ENCODE measurements around the gene OTOP2.
"Not testable (repeated sequence)": the region's sequence is repeated elsewhere in the genome, so short reads cannot be mapped to it uniquely, and the experiment has no call there.

Gene OTOP2

DNA sequence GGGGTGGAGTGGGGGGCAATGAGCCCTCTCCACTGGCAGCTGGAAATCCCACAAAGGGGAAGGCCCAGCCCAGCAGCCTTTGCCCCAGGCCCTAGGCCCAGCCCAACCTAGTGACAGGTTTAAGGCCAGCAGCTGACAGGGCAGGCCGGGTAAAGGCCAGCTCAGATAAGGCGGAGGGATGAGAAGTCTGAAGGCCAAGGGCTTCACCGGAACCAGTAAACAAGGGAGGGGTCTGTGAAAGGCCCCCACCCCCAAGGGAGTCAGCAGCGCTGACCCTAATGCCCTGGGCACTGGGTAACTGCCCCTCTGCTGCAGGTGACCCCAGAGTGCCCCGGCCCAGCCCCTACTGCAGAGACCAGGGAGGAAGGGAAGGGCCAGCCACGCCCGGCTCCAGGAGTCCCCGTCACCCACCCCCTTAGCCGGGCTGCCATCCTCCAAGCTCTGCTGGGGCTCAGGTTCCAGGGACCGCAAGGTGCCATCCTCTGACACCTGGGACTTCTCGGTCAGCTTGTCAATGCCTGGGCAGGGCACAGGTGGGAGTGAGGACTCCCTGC, 29.1 kb downstream of the OTOP2 start:
- no peak for DNase-seq

DNA sequence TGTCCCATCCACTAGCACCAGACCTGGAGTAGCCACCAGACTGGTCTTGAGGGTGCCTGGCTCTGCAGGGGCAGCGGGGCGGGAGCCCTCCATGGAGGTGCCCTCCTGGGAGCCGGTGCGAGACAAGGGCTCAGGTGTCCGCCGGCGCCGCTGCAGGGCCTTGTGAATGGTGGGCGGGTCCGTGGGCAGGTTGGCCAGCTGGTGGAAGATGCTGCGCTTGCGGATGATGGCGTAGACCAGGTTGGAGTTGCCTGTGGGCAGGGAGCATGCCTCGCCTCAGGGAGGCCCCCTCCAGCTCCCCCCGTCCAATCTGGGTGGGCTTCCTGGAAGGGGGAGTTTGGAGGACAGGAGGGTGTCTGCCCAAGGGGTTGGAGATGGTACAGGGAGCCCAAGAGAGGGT, 30.0 kb downstream of the OTOP2 start:
- no peak for DNase-seq

GRCh38 chr17:74954665-74955421, 30.8 kb downstream of the OTOP2 start:
- no peak for DNase-seq

DNA sequence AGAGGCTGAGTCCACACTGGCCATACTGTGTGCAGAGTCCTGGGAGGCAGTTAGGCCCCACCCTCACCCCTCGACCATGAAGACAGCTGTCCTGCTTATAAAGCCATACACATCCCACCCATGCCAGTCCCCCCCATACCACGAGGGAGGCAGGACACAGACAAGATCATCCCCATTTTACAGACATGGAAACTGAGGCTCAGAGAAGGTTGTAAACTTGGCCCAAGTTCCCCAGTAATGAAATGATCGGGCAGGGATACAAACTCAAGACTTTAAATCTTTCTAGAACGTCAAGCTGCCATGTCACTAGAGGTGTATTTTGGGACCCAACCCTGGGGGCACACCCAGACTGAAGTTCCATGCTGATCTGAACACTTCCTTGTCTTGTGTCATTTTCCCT, 32.0 kb downstream of the OTOP2 start:
- DNase-seq = no peak

DNA sequence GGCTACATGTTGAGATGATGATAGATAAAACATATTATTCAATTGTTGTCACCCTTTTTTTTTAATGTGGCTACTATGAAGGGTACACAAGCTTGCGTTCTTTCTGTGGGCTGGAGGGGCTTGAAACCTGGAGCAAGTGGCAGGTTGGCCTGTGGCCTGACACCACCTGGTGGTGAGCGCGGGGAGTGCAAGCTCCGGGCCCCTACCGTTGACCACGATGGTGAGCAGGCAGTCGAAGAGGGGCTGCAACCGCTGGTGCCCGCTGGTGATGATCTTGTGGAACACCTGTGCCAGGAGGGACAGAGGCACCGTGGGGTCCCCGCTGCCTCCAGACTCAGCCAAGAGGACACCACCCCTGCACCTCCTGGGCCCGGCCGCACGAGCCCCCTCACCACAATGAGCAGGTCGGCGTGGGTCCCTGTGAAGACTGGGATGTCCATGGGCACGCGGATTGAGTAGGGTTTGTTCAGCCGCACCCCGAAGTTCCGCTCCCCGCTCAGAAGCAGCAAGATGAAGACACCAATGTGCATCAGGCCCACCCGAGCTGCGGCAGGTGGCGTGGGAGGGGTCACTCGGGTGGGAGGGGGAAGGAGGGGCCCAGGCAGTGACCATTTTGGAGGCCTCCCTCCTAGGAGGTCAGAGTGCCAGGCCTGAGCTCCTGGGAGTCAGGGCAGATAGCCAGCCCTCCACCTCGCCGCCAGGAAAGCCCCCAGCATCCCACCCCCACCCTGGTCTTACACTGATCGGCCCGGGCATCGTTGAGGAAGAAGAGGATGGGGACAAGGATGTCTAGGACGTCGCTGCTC, 34.1 kb downstream of the OTOP2 start:
- peak; percentile 69 for DNase-seq

DNA sequence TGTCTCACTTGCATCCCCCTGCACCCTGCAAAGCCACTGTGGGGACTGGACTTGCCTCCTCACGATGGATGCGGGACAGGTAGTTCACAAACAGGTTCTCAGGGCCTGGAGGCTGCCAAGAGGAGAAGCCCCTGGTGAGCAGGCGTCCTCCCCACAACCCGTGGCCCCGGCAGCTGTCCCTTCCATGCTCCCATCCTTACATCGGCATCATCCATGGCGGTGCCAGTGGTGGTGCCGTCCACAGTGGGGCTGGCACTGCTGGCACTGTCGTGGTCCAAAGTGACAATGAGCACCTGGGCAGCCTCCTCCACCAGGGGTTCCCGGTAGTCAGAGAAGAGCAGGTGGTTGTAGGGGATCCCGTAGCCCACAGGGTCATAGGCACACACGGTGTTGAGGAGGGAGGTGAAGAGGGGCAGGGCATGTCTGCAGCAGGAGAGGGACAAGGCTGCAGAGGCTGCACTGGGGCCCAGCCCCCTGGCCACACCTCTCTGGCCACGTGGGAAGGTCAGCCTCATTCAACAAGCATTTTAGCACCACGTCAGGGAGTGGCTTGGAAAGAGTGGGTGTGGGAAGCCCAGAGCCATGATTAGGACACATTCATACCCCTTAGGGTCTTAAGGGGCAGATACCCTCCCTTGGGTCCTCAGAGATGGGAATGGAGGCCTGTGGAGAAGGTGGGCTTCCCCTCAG, 35.9 kb downstream of the OTOP2 start:
- no peak for DNase-seq

DNA sequence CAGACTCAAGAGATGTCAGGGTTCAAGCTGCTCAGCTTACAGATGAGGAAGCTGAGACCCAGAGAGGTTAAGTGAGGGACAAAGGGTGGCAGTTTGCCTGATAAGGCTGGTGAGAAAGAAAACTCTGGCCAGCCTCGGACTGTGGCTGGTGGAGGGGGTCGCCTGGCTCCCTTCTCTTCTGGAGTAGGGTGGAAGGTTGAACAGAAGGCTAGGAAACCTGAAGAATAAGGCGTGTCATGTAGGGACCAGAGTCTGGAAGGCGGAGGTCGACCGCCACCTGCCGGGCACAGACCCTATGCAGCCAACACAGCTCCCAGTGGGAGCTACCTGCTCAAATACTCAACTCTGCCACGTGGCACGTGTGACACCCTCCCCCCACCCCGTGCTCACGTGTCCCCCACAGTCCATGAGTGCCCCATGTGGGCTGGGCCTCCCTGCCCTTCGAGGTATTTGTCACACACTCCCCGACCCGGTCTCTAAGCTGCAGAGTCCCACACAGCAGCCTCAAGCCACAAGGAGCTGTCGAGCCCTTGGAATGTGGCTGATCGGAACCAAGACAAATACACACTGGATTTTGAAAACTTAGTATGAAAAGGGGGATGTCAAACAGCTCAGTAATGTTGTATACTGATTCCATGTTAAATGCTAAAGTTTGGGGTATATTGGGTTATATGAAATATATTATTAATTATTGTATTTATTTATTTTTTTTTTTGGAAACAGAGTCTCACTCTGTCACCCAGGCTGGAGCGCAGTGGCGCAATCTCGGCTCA, 36.7 kb downstream of the OTOP2 start:
- peak; percentile 7 for DNase-seq

- peak; percentile 78 for DNase-seq
Observed at GRCh38 chr17:74961657-74962350, 37.7 kb downstream of the OTOP2 start.

GRCh38 chr17:74962622-74963394, 38.7 kb downstream of the OTOP2 start:
- no peak for DNase-seq

- DNase-seq = no peak
Observed at GRCh38 chr17:74963656-74964055, 39.6 kb downstream of the OTOP2 start.

GRCh38 chr17:74964246-74964761, 40.2 kb downstream of the OTOP2 start:
- no peak for DNase-seq

- DNase-seq = no peak
Observed at GRCh38 chr17:74964988-74965622, 41.0 kb downstream of the OTOP2 start.

DNA sequence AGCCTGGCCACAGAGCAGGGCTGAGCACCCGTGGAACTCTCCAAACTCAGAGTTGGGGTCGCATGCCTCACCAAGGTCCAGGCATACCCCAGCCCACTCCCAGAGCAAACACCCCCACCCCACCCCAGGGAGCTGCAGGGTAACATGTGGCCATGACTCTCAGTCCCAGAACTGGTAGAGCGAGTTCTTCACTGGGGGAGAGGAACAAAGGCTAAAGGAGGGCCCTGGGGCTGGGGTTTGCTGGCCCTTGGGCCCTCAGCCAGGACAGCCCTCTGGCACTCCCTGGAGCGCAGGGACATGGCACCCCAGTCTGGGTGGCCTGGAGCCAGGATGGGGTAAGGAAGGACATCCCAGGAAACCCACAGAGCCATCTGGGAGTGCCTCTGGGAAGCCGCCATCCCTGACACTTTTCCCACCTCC, 44.3 kb downstream of the OTOP2 start:
- no peak for DNase-seq

- not testable (repeated sequence) for DNase-seq
Observed at GRCh38 chr17:74969501-74969900, 45.4 kb downstream of the OTOP2 start.

- no peak for DNase-seq
Observed at GRCh38 chr17:74970395-74970794, 46.3 kb downstream of the OTOP2 start.

- DNase-seq = no peak
Observed at GRCh38 chr17:74971069-74971841, 47.2 kb downstream of the OTOP2 start.

DNA sequence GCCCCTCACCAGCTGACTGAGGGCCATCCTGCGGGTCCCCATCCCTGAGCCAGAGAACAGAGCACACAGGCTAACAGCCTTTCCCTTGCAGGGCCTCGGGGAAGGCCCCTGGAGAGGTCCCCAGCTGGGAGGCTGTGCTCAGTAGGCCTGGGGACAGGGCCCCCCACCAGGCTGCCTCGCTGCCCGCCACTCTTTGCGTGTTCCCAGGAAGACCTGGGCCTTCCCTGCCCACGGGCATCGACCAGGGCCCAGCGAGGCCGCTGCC, 47.7 kb downstream of the OTOP2 start:
- DNase-seq = no peak

GRCh38 chr17:74972107-74972972, 48.3 kb downstream of the OTOP2 start, which contains the start of gene HID1:
Gene HID1, minus strand, starts transcription at chr17:74972759. Its CDS starts 103 bp downstream, at chr17:74972656.
- DNase-seq = peak; percentile 77

DNA sequence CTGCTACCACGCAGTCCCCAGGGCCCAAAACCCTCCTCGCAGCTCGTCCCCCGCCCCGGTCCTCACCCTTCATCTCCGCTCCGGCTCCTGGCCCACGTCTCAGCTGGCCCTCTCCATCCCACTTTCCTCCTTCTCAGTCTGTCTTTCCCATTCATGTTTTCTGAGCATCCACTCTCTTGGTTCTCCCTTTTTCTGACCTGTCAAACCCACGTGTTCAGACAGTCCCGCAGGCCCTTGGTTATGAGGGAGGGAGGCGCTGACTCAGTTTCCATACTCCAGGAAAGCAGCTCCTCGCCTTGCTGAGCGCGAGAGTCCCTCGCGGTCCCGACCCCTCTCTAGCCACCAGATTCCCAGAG, 48.9 kb downstream of the OTOP2 start:
- no peak for DNase-seq

Measured in effector CD8-positive, alpha-beta T cell (primary cell).